ENCODE measurements around the gene PARD3B.
A peak's percentile ranks its signal among the peaks of the same experiment; 100 is the strongest.

Gene PARD3B

GRCh38 chr2:204686406-204686805 lies 141.1 kb downstream of the PARD3B start:
- no peak for TF ChIP-seq CTCF (IDR thresholded peaks at IDR 0.05; ENCODE audit: insufficient read depth, missing control alignments)
- DNase-seq (ENCODE audit: insufficient read length, low spot score) (no peak), FAIRE-seq (no peak)

- no peak for TF ChIP-seq CTCF (IDR thresholded peaks at IDR 0.05; ENCODE audit: insufficient read depth, missing control alignments)
- FAIRE-seq, result no peak
- no peak for DNase-seq (ENCODE audit: insufficient read length, low spot score)
These were observed 142.5 kb downstream of the PARD3B start for GRCh38 chr2:204687776-204688175.

GRCh38 chr2:204691911-204692510 lies 146.7 kb downstream of the PARD3B start:
- DNase-seq (ENCODE audit: insufficient read length, low spot score) (no peak), FAIRE-seq (peak; percentile 85)
- peak; percentile 77 for TF ChIP-seq CTCF (IDR thresholded peaks at IDR 0.05; ENCODE audit: insufficient read depth, missing control alignments)

- TF ChIP-seq CTCF (IDR thresholded peaks at IDR 0.05; ENCODE audit: insufficient read depth, missing control alignments), result no peak
- FAIRE-seq (no peak), DNase-seq (ENCODE audit: insufficient read length, low spot score) (no peak)
These were observed 147.5 kb downstream of the PARD3B start for GRCh38 chr2:204692790-204693189.

GRCh38 chr2:204693262-204693661 lies 148.0 kb downstream of the PARD3B start:
- no peak for TF ChIP-seq CTCF (IDR thresholded peaks at IDR 0.05; ENCODE audit: insufficient read depth, missing control alignments)
- DNase-seq (ENCODE audit: insufficient read length, low spot score) (no peak), FAIRE-seq (no peak)

GRCh38 chr2:204695506-204695905 lies 150.2 kb downstream of the PARD3B start:
- no peak for TF ChIP-seq CTCF (IDR thresholded peaks at IDR 0.05; ENCODE audit: insufficient read depth, missing control alignments)
- no peak for FAIRE-seq

GRCh38 chr2:204696124-204696523 lies 150.8 kb downstream of the PARD3B start:
- no peak for FAIRE-seq
- DNase-seq (ENCODE audit: insufficient read length, low spot score), result no peak
- TF ChIP-seq CTCF (IDR thresholded peaks at IDR 0.05; ENCODE audit: insufficient read depth, missing control alignments), result no peak

More at GRCh38 chr2:204695506-204695905, 150.2 kb downstream of the PARD3B start:
- no peak for DNase-seq (ENCODE audit: insufficient read length, low spot score)

Measured in D721Med (cell line).